Measurements from ENCODE around the gene SLCO1B3.

SLCO1B3 gene

DNA sequence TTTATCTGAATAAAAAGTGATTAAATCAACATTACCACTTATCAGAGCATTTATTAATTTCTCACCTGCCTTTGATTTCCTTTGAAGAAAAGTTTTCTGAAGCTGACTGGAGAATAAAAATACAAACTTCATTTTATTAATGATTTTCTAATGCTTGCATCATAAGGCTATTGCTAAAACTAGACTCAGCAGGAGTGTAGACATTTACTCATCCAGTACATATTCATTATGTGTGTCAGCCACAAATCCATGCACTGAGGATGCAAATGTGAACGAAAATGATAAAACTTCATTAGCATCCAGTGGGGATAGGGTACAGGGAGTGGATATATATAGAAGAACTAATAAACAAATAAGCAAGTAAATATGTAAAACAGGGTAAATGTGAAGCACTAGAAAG is 74.6 kb downstream of the SLCO1B3 start:
- DNase-seq = no peak

DNA sequence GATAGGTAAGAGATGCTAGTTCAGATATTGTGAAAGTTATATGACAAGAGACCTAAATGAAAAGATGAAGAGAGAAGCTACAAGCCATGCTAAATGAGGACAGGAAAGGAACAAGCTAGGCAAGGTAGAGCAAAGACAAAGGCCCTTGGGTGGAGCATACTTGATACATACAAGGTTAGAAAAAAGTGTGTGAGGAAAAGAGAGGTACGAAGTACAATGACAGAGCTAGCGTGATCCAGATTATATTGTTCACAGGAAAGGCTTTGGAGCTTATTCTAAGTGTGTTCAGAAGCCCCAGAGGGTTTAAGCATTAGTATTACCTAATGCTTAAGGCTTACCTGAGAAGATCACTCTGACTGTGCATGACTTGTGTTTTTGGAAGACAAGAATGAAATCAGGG is 75.0 kb downstream of the SLCO1B3 start:
- DNase-seq = no peak

DNA sequence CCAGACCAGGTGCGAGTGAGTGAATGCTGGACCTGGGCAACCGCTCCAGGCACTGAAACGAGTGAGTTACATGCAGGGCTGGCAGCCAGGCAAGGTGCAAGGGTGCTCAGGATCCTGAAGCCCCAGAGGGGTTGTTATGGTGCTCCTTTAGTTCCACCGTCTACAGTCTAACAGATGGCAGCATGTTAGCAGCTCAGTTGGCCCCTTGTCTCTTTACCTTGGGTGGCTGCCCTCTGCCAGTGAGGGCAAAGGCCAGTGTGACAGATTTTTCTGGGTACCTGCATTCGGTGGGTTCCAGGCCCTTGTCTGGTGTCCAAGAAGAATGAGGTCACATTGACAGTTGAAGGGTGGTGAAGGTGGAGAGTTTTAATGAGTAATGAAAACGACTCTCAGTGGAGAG is 106.8 kb downstream of the SLCO1B3 start:
- DNase-seq = no peak

DNA sequence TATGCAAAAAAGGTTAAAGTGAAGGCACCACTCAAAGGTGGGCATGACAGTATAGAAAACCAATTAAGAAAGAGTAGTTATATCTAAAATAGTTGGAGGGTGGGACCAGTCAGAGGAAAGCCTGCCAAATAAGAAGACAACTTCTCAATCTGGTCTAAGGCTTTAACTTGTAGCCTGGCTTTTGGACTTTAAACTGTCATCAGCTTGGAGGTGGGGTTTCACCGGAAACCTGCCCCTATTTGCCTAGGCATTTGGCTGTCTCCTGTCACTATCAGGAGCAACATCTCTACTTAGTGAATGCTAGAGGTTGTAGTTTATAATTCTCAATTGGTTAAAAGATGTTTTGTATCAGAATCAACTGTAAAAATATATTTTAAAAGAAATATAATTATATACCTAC is 107.3 kb downstream of the SLCO1B3 start:
- no peak for DNase-seq

DNA sequence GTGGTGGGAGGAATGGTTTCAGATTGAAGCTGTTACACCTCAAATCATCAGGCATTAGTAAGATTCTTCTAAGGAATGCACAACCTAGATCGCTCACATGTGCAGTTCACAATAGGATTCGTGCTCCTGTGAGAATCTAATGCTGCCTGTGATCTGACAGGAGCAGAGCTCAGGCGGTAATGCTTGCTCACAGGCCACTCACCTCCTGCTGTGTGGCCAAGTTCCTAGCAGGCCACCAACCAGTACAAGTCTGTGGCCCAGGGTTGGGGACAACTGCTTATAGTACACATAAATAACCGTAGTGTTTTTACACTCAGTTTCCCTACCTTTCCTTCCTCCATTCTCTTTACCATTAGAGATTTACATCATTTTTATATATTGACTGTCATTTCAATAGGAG is 121.4 kb downstream of the SLCO1B3 start:
- DNase-seq = no peak

DNA sequence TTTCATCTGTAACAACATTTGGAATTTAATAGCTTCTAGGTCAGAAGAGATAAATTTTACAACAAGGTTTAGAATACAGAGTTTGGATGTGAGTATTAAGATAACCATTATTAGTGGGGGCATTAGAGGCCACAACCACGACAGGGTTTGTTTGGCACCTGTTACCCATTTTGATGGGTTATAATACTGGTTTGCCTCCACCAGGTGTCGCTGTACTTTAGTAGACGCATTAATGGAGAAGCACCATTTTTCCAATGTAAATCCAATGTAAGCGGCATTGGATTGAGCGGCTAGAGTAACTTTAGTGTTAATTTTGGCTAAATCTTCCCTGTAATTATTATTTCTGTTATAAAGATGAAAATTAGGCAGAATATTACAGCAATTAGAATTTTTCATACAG is 136.2 kb downstream of the SLCO1B3 start:
- DNase-seq = no peak

DNA sequence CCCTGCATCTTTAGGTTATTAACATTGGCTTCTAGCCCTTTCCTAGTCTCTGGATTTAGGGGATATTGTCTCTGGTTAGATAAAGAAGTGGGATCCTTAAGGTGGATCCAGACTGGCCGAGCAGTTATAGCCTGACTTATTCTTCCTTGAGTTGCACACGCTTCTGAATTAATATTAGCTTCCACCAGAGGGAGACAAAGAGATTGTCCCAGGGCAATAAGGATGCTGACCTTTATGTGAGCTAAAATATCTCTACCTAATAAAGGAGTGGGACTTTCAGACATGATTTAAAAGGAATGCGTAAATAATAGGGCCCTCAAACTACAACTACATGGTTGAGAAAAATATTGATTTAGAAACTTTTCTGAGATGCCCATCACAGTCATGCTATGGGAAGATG is 139.7 kb downstream of the SLCO1B3 start:
- no peak for DNase-seq

DNA sequence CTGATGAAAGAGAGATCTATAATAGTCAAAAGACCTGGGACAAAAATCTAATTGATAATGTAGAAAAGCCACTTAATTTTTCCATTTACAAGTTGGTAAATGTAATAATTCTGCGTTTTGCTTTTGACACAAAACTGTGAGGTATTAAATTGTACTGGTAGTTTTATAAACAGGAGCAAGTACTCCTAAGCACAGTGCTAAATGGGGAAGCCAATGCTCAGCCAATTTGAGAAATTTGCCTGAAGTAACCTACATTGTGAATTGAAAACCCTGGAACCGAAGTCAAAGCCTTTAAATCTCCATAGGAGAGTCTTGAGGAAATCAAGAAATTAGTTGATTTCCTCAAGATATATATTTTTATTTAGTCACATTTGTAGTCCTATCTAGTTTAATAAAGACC is 152.8 kb downstream of the SLCO1B3 start:
- no peak for DNase-seq

DNA sequence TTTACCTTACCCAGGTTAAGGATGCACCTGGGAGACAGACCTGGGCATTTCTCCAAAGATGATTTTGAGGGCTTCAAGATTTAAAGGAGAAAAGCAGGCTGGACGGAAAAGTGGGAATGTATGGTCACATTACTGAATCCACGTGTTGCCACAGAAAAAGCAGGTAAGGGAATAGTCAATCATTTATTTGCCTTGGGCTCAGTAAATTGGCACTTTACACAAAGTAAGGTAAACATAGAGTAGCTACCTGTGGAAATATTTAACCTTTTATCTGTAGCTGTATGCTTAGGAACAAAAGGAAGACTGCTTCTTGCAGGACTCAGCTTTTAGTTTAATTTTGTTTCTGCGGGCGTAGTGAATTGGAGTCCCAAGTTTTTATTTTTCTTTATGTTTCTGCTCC is 153.3 kb downstream of the SLCO1B3 start:
- DNase-seq = no peak

Data from activated naive CD4-positive, alpha-beta T cell (primary cell).